Hepatocyte (in vitro differentiated cells): Measurements from ENCODE around the gene CDC6. TPM values are rescaled to one million over a fixed set of nuclear protein-coding genes. Genes with fewer than 3 reads are reported as not detected.
A peak's percentile ranks its signal among the peaks of the same experiment; 100 is the strongest.

Source experiments
- DNase-seq: peaks from one replicate; pipeline ENCODE4 v3.0.0-alpha.2; 2016; ENCODE audit warnings: low spot score
- H2AFZ ChIP-seq: fragments of 200-600 bp; sonication (generic); 2 replicates; pipeline ENCODE4 v1.6.0; 2016; ENCODE audit warnings: antibody characterized with exemption, mild to moderate bottlenecking
- H3K27ac ChIP-seq: fragments of 200-600 bp; sonication (generic); 2 replicates; pipeline ENCODE4 v1.5.1; 2016; ENCODE audit warnings: mild to moderate bottlenecking
- H3K27me3 ChIP-seq: fragments of 200-600 bp; sonication (generic); 2 replicates; pipeline ENCODE4 v1.6.1; 2016
- H3K36me3 ChIP-seq: fragments of 200-600 bp; sonication (generic); replicated peaks from 2 replicates; pipeline ENCODE4 v1.5.1; 2016; ENCODE audit warnings: low read depth; ENCODE audit not compliant: insufficient read depth
- H3K4me1 ChIP-seq: fragments of 200-600 bp; sonication (generic); 2 replicates; pipeline ENCODE4 v1.5.1; 2016; ENCODE audit warnings: mild to moderate bottlenecking, moderate library complexity; ENCODE audit not compliant: insufficient read depth
- H3K4me2 ChIP-seq: fragments of 200-600 bp; sonication (generic); 2 replicates; pipeline ENCODE4 v1.6.0; 2016
- H3K4me3 ChIP-seq: fragments of 200-600 bp; sonication (generic); 2 replicates; pipeline ENCODE4 v1.5.1; 2016; ENCODE audit warnings: mild to moderate bottlenecking
- H3K79me2 ChIP-seq: fragments of 200-600 bp; sonication (generic); 2 replicates; pipeline ENCODE4 v1.6.0; 2017; ENCODE audit warnings: mild to moderate bottlenecking
- H3K9me2 ChIP-seq: fragments of 200-600 bp; sonication (generic); replicated peaks from 2 replicates; pipeline ENCODE4 v1.6.0; 2017; ENCODE audit warnings: mild to moderate bottlenecking; ENCODE audit not compliant: insufficient read depth
- H3K9me3 ChIP-seq: fragments of 200-600 bp; sonication (generic); 2 replicates; pipeline ENCODE4 v1.5.1; 2016; ENCODE audit warnings: low read depth, mild to moderate bottlenecking
- H4K20me1 ChIP-seq: fragments of 200-600 bp; sonication (generic); 2 replicates; pipeline ENCODE4 v1.6.0; 2016; ENCODE audit warnings: mild to moderate bottlenecking; ENCODE audit not compliant: insufficient read depth, poor library complexity, severe bottlenecking
- EZH2 ChIP-seq: fragments of 200-600 bp; sonication (generic); IDR thresholded peaks from 2 replicates; pipeline ENCODE4 v1.6.1; 2016; ENCODE audit warnings: antibody characterized with exemption, mild to moderate bottlenecking, borderline replicate concordance
- EZH2phosphoT487 ChIP-seq: fragments of 200-600 bp; sonication (generic); IDR thresholded peaks from one replicate; pipeline ENCODE4 v1.6.1; 2018; ENCODE audit warnings: antibody characterized with exemption, mild to moderate bottlenecking, low read depth, moderate library complexity; ENCODE audit not compliant: unreplicated experiment, severe bottlenecking
- WGBS: methylation state at CpG from one replicate; pipeline ENCODE4 v1.1.6; 2016; ENCODE audit warnings: low lambda C conversion rate; ENCODE audit errors: missing lambda C conversion rate; 5-methylcytosine and 5-hydroxymethylcytosine counted together
- polyA plus RNA-seq: library from polyadenylated mRNA; unstranded; fragments of >200 nt; fragmentation: Nextera tagmentation; extraction: Ambion mirVana; gene quantifications from 2 replicates; pipeline ENCODE4 v1.2.1, GENCODE V29; 2016
- total RNA-seq: library from RNA; depleted of rRNA; stranded (reverse); fragments of >200 nt; gene quantifications from 2 replicates; pipeline ENCODE4 v1.2.3, GENCODE V29; 2014
- TF ChIP-seq, protein P1 (sequence below): fragments of 200-600 bp; sonication (generic); IDR thresholded peaks from 2 replicates; pipeline ENCODE4 v1.5.1; 2016; ENCODE audit warnings: antibody characterized with exemption, mild to moderate bottlenecking; ENCODE audit not compliant: poor library complexity

The CDC6 gene
- total and polyA plus RNA-seq, 2 experiments from 2014 or later, result 5.1 to 5.8 TPM

- DNase-seq, result peak; percentile 5
- no peaks in the 10 kb centered on the region for H3K36me3 ChIP-seq
Observed at GRCh38 chr17:40351359-40352236, 63.9 kb downstream of the CDC6 start.

GRCh38 chr17:40352237-40352778 lies 64.6 kb downstream of the CDC6 start:
- no peak for DNase-seq
- 86% methylated on average over 7 of the region's 7 CpGs for WGBS
- H3K4me1 ChIP-seq, result peaks cover 51% of the 10 kb centered on the region
- H2AFZ ChIP-seq, result no peak overlapping the region
- no peak overlapping the region for H3K27ac ChIP-seq
- H3K27me3 ChIP-seq, result no peaks in the 10 kb centered on the region
- TF ChIP-seq EZH2, result no peak
- TF ChIP-seq, protein P1, sequence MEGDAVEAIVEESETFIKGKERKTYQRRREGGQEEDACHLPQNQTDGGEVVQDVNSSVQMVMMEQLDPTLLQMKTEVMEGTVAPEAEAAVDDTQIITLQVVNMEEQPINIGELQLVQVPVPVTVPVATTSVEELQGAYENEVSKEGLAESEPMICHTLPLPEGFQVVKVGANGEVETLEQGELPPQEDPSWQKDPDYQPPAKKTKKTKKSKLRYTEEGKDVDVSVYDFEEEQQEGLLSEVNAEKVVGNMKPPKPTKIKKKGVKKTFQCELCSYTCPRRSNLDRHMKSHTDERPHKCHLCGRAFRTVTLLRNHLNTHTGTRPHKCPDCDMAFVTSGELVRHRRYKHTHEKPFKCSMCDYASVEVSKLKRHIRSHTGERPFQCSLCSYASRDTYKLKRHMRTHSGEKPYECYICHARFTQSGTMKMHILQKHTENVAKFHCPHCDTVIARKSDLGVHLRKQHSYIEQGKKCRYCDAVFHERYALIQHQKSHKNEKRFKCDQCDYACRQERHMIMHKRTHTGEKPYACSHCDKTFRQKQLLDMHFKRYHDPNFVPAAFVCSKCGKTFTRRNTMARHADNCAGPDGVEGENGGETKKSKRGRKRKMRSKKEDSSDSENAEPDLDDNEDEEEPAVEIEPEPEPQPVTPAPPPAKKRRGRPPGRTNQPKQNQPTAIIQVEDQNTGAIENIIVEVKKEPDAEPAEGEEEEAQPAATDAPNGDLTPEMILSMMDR, result no peak
- TF ChIP-seq EZH2phosphoT487, result no peak
- H3K36me3 ChIP-seq, result no peaks in the 10 kb centered on the region
- H3K9me2 ChIP-seq, result no peaks in the 10 kb centered on the region
- H3K4me3 ChIP-seq, result no peak overlapping the region
- no peaks in the 10 kb centered on the region for H3K9me3 ChIP-seq
- no peak overlapping the region for H3K4me2 ChIP-seq
- peaks cover 38% of the 10 kb centered on the region for H3K79me2 ChIP-seq
- peaks cover 24% of the 10 kb centered on the region for H4K20me1 ChIP-seq

More at GRCh38 chr17:40351359-40352236, 63.9 kb downstream of the CDC6 start:
- Histone ChIP-seq H3K27me3 (no peaks in the 10 kb centered on the region), H4K20me1 (peaks cover 31% of the 10 kb centered on the region), H3K4me1 (peaks cover 59% of the 10 kb centered on the region), H3K9me3 (no peaks in the 10 kb centered on the region), H3K4me2 (no peak overlapping the region), H3K27ac (no peak overlapping the region), H3K9me2 (no peaks in the 10 kb centered on the region), H2AFZ (no peak overlapping the region), H3K79me2 (peaks cover 45% of the 10 kb centered on the region), H3K4me3 (no peak overlapping the region)
- TF ChIP-seq EZH2phosphoT487 (no peak), EZH2 (no peak)
- TF ChIP-seq, protein P1, result no peak
- WGBS, result 83% methylated on average over 24 of the region's 27 CpGs

- Histone ChIP-seq H3K9me3 (no peaks in the 10 kb centered on the region), H3K27ac (no peak overlapping the region), H3K36me3 (no peaks in the 10 kb centered on the region), H3K79me2 (peaks cover 32% of the 10 kb centered on the region), H3K4me2 (no peak overlapping the region), H3K9me2 (no peaks in the 10 kb centered on the region), H2AFZ (no peak overlapping the region), H3K27me3 (no peaks in the 10 kb centered on the region), H3K4me3 (no peak overlapping the region), H3K4me1 (peaks cover 46% of the 10 kb centered on the region), H4K20me1 (peaks cover 19% of the 10 kb centered on the region)
- 77% methylated on average over 9 of the region's 9 CpGs for WGBS
- TF ChIP-seq EZH2, result no peak
- TF ChIP-seq, protein P1, result no peak
- TF ChIP-seq EZH2phosphoT487, result no peak
- DNase-seq, result no peak
Observed at GRCh38 chr17:40352779-40353394, 65.2 kb downstream of the CDC6 start.

Other genes starting within 250 kb of the CDC6 start
- gene MED24, start 233.5 kb upstream of the CDC6 start, total RNA-seq, result 55.7 and 66.8 TPM in 2 replicates
- gene MED24, start 233.5 kb upstream of the CDC6 start, polyA plus RNA-seq, result 69.8 and 69.9 TPM in 2 replicates
- 35.3 and 40.2 TPM in 2 replicates for gene THRA, start 224.9 kb upstream of the CDC6 start, total RNA-seq
- gene THRA, start 224.9 kb upstream of the CDC6 start, polyA plus RNA-seq, result 20.7 and 22.5 TPM in 2 replicates
- 2.3 and 3.0 TPM in 2 replicates for gene NR1D1, start 187.3 kb upstream of the CDC6 start, total RNA-seq
- 6.9 and 7.1 TPM in 2 replicates for gene NR1D1, start 187.3 kb upstream of the CDC6 start, polyA plus RNA-seq
- gene MSL1, start 165.9 kb upstream of the CDC6 start, total RNA-seq, result 71.9 and 81.6 TPM in 2 replicates
- 26.7 and 31.4 TPM in 2 replicates for gene MSL1, start 165.9 kb upstream of the CDC6 start, polyA plus RNA-seq
- 26.7 and 30.2 TPM in 2 replicates for gene CASC3, start 147.3 kb upstream of the CDC6 start, total RNA-seq
- gene CASC3, start 147.3 kb upstream of the CDC6 start, polyA plus RNA-seq, result 33.0 and 37.5 TPM in 2 replicates
- 4.0 and 4.9 TPM in 2 replicates for gene RAPGEFL1, start 110.4 kb upstream of the CDC6 start, total RNA-seq
- 4.2 and 6.0 TPM in 2 replicates for gene RAPGEFL1, start 110.4 kb upstream of the CDC6 start, polyA plus RNA-seq
- gene WIPF2, start 68.6 kb upstream of the CDC6 start, total RNA-seq, result 10.3 and 12.6 TPM in 2 replicates
- 23.8 and 24.2 TPM in 2 replicates for gene WIPF2, start 68.6 kb upstream of the CDC6 start, polyA plus RNA-seq
- 19.2 and 30.0 TPM in 2 replicates for gene RARA, start 21.3 kb downstream of the CDC6 start, total RNA-seq
- gene RARA, start 21.3 kb downstream of the CDC6 start, polyA plus RNA-seq, result 33.1 and 34.4 TPM in 2 replicates
- gene GJD3, start 76.9 kb downstream of the CDC6 start, total RNA-seq, result 0.47 TPM in 1 of 2 replicates, not detected in the other
- gene GJD3, start 76.9 kb downstream of the CDC6 start, polyA plus RNA-seq, result 3.3 and 3.8 TPM in 2 replicates
- 36.9 and 37.4 TPM in 2 replicates for gene TOP2A, start 130.0 kb downstream of the CDC6 start, total RNA-seq
- gene TOP2A, start 130.0 kb downstream of the CDC6 start, polyA plus RNA-seq, result 19.3 and 21.3 TPM in 2 replicates
- gene IGFBP4, start 155.6 kb downstream of the CDC6 start, total RNA-seq, result 44.9 and 48.2 TPM in 2 replicates
- 149 and 183 TPM in 2 replicates for gene IGFBP4, start 155.6 kb downstream of the CDC6 start, polyA plus RNA-seq
- gene TNS4, start 213.7 kb downstream of the CDC6 start, total RNA-seq, result not detected in 2 replicates
- gene TNS4, start 213.7 kb downstream of the CDC6 start, polyA plus RNA-seq, result 0.07 TPM in 2 replicates